A549 (cell line): ENCODE data around the gene MATK. TPM values are rescaled to one million over a fixed set of nuclear protein-coding genes. Genes with fewer than 3 reads are reported as not detected.

Experiments
- ATAC-seq, 2 experiments: fragments of 200-7000 bp in 1 of 2; fragments of >200 bp in 1 of 2; cut with Nextera tagmentation in 1 of 2; cut with Tn5 transposase in 1 of 2; 3 replicates each; pipeline versions ENCODE4 v1.8.0 to v1.9.1; 2018 to 2020; ENCODE audit warnings: mild to moderate bottlenecking in 1 of 2, moderate library complexity in 1 of 2
- CTCF ChIA-PET: fragments of 300-600 bp; sonication (Branson Sonifier 250); formaldehyde crosslinking; extraction: SDS; loops from one replicate; lab custom pipeline; 2021; ENCODE audit warnings: antibody characterized with exemption, inconsistent platforms; lab: Yijun Ruan, JAX
- POLR2A ChIA-PET: fragments of 350-600 bp; formaldehyde crosslinking; extraction: SDS; loops from one replicate; lab custom pipeline; 2021; ENCODE audit warnings: antibody characterized with exemption, inconsistent platforms; lab: Yijun Ruan, JAX
- DNase-seq, 2 experiments: peaks; one replicate each; pipeline versions ENCODE4 v3.0.0 to v3.0.0-alpha.2; 2011 to 2016; ENCODE audit warnings: low read depth in 1 of 2, low spot score in 1 of 2
- FAIRE-seq: peaks from 2 replicates; lab custom pipeline; 2011; peaks lifted over from hg19 to GRCh38; lab: Jason Lieb, UNC
- H3K27ac ChIP-seq, 2 experiments: fragments of >200 bp; sonication (Bioruptor Twin); formaldehyde crosslinking; 3 replicates each; pipeline ENCODE4 v1.5.1; 2016 to 2017
- H3K4me1 ChIP-seq: fragments of >200 bp; sonication (Bioruptor Twin); formaldehyde crosslinking; 3 replicates; pipeline ENCODE4 v1.6.1; 2016
- H3K4me2 ChIP-seq: fragments of >200 bp; sonication (Bioruptor Twin); formaldehyde crosslinking; 3 replicates; pipeline ENCODE4 v1.6.1; 2016
- H3K4me3 ChIP-seq: fragments of >200 bp; sonication (Bioruptor Twin); formaldehyde crosslinking; 3 replicates; pipeline ENCODE4 v1.5.1; 2016
- H3K9me3 ChIP-seq: fragments of >200 bp; sonication (Bioruptor Twin); formaldehyde crosslinking; 3 replicates; pipeline ENCODE4 v1.6.1; 2016
- ATOH8 ChIP-seq: fragments of 250-450 bp; sonication (Bioruptor Pico); IDR thresholded peaks from 2 replicates; pipeline ENCODE4 v1.5.0; 2020; ENCODE audit warnings: low read depth, mild to moderate bottlenecking, moderate library complexity
- BCL3 ChIP-seq: fragments of >200 bp; sonication (Bioruptor Twin); formaldehyde crosslinking; IDR thresholded peaks from 3 replicates; pipeline ENCODE4 v1.6.1; 2016
- CBX2 ChIP-seq: fragments of 200-600 bp; sonication (generic); IDR thresholded peaks from 2 replicates; pipeline ENCODE4 v1.6.1; 2016; ENCODE audit warnings: low read depth, mild to moderate bottlenecking, borderline replicate concordance
- CBX8 ChIP-seq: fragments of 200-600 bp; sonication (generic); IDR thresholded peaks from 2 replicates; pipeline ENCODE4 v1.6.1; 2016
- CHD2 ChIP-seq: fragments of 150-350 bp; IDR thresholded peaks from 2 replicates; pipeline ENCODE4 v1.6.1; 2014; ENCODE audit warnings: low read length; ENCODE audit not compliant: partially characterized antibody
- CHD4 ChIP-seq: fragments of 200-600 bp; sonication (generic); IDR thresholded peaks from 2 replicates; pipeline ENCODE4 v1.6.1; 2016; ENCODE audit warnings: antibody characterized with exemption, mild to moderate bottlenecking, borderline replicate concordance
- CTCF ChIP-seq: fragments of >200 bp; sonication (Bioruptor Twin); formaldehyde crosslinking; IDR thresholded peaks from 3 replicates; pipeline ENCODE4 v1.5.1; 2016
- E2F6 ChIP-seq: IDR thresholded peaks from 2 replicates; pipeline ENCODE4 v1.6.1; 2012; ENCODE audit warnings: low read depth, borderline replicate concordance
- EHMT2 ChIP-seq: fragments of 200-600 bp; sonication (generic); IDR thresholded peaks from 2 replicates; pipeline ENCODE4 v1.6.1; 2016; ENCODE audit warnings: antibody characterized with exemption, low read depth, mild to moderate bottlenecking, moderate library complexity
- ESRRA ChIP-seq: fragments of 150-350 bp; IDR thresholded peaks from 2 replicates; pipeline ENCODE4 v1.6.1; 2014; ENCODE audit warnings: mild to moderate bottlenecking, low read length, borderline replicate concordance
- FOSB ChIP-seq: fragments of 250-450 bp; sonication (Bioruptor Pico); IDR thresholded peaks from 2 replicates; pipeline ENCODE4 v1.5.0; 2020; ENCODE audit warnings: mild to moderate bottlenecking, moderate library complexity
- FOSL2 ChIP-seq, 2 experiments: fragments of 450-650 bp in 1 of 2; fragments of >200 bp in 1 of 2; sonication (Bioruptor Twin) in 1 of 2; formaldehyde crosslinking; IDR thresholded peaks; 2 replicates each; pipeline versions ENCODE4 v1.5.0 to v1.6.1; 2016 to 2020; ENCODE audit warnings: mild to moderate bottlenecking in 1 of 2, moderate library complexity in 1 of 2
- FOXS1 ChIP-seq: fragments of 250-450 bp; sonication (Bioruptor Pico); IDR thresholded peaks from 2 replicates; pipeline ENCODE4 v1.5.0; 2020; ENCODE audit warnings: mild to moderate bottlenecking, moderate library complexity
- HMGXB4 ChIP-seq: fragments of 250-450 bp; sonication (Bioruptor Pico); IDR thresholded peaks from 2 replicates; pipeline ENCODE4 v1.5.0; 2021; ENCODE audit warnings: mild to moderate bottlenecking, moderate library complexity, borderline replicate concordance
- HOXB13 ChIP-seq: fragments of 250-450 bp; sonication (Bioruptor Pico); IDR thresholded peaks from 2 replicates; pipeline ENCODE4 v1.5.0; 2020; ENCODE audit warnings: low read depth, mild to moderate bottlenecking, moderate library complexity
- HOXB5 ChIP-seq: fragments of 250-450 bp; sonication (Bioruptor Pico); IDR thresholded peaks from 2 replicates; pipeline ENCODE4 v1.5.0; 2020; ENCODE audit warnings: mild to moderate bottlenecking, moderate library complexity
- JUN ChIP-seq, 2 experiments: fragments of >200 bp; sonication (Bioruptor Twin); formaldehyde crosslinking; IDR thresholded peaks; 2 replicates in 1 of 2; 3 replicates in 1 of 2; pipeline ENCODE4 v1.6.1; 2016 to 2017
- NPAS2 ChIP-seq: fragments of 250-450 bp; sonication (Bioruptor Pico); IDR thresholded peaks from 2 replicates; pipeline ENCODE4 v1.8.0; 2022; ENCODE audit warnings: mild to moderate bottlenecking, moderate library complexity, borderline replicate concordance
- PHF8 ChIP-seq: fragments of 200-600 bp; sonication (generic); IDR thresholded peaks from 2 replicates; pipeline ENCODE4 v1.6.1; 2016; ENCODE audit warnings: low read depth, mild to moderate bottlenecking, antibody characterized with exemption, moderate library complexity, borderline replicate concordance
- RARB ChIP-seq: fragments of 250-450 bp; sonication (Bioruptor Pico); IDR thresholded peaks from 2 replicates; pipeline ENCODE4 v1.8.0; 2021; ENCODE audit warnings: mild to moderate bottlenecking, moderate library complexity
- RCOR1 ChIP-seq: fragments of 150-350 bp; IDR thresholded peaks from 2 replicates; pipeline ENCODE4 v1.6.1; 2014; ENCODE audit warnings: antibody characterized with exemption, low read length, low read depth
- REST ChIP-seq: fragments of 200-600 bp; sonication (generic); IDR thresholded peaks from 2 replicates; pipeline ENCODE4 v1.6.1; 2016; ENCODE audit warnings: antibody characterized with exemption, mild to moderate bottlenecking, moderate library complexity
- TFCP2L1 ChIP-seq: fragments of 250-450 bp; sonication (Bioruptor Pico); IDR thresholded peaks from 2 replicates; pipeline ENCODE4 v1.5.0; 2021; ENCODE audit warnings: mild to moderate bottlenecking
- TP53 ChIP-seq: fragments of 250-450 bp; sonication (Bioruptor Pico); IDR thresholded peaks from 2 replicates; pipeline ENCODE4 v1.5.0; 2021; ENCODE audit warnings: mild to moderate bottlenecking, moderate library complexity
- ZC3H11A ChIP-seq: fragments of 450-650 bp; IDR thresholded peaks from 2 replicates; pipeline ENCODE4 v1.6.1; 2014; ENCODE audit warnings: antibody characterized with exemption, mild to moderate bottlenecking
- ZNF302 ChIP-seq: fragments of 250-450 bp; sonication (Bioruptor Pico); IDR thresholded peaks from 2 replicates; pipeline ENCODE4 v1.9.0; 2021; ENCODE audit warnings: inconsistent platforms, mild to moderate bottlenecking, moderate library complexity
- WGBS: methylation state at CpG from one replicate; pipeline ENCODE4 v1.1.6; 2017; ENCODE audit errors: missing lambda C conversion rate; 5-methylcytosine and 5-hydroxymethylcytosine counted together
- polyA plus RNA-seq, 4 experiments: library from polyadenylated mRNA; depleted of rRNA in 3 of 4; stranded (reverse); fragments of >200 nt; fragmentation: RNase III in 1 of 4; extraction: RNeasy Plus Mini Kit Qiagen cat#74134 plus additional on column Dnase treatment in 1 of 4; gene quantifications; 2 replicates in 3 of 4; 3 replicates in 1 of 4; pipeline ENCODE4 v1.2.3, GENCODE V29; 2011 to 2017

Gene MATK
- polyA plus RNA-seq, 2 of the 4 experiments (the other 2 are of a cell fraction), result 0.12 to 0.45 TPM

GRCh38 chr19:3827306-3827705 is 41.1 kb upstream of the MATK start:
- TF ChIP-seq E2F6, result no peak
- no peak for TF ChIP-seq RCOR1
- no peak for TF ChIP-seq TFCP2L1 (CRISPR knock-in tag)
- no peak for TF ChIP-seq ATOH8 (CRISPR knock-in tag)
- no peak for TF ChIP-seq PHF8
- no peak for TF ChIP-seq REST
- no peak for TF ChIP-seq ZC3H11A
- no peak for TF ChIP-seq CHD2
- no peak for TF ChIP-seq ZNF302 (CRISPR knock-in tag)
- no peak for TF ChIP-seq FOSL2 (IDR thresholded peaks at IDR 0.05)
- no peak for TF ChIP-seq FOSL2 (CRISPR knock-in tag; IDR thresholded peaks at IDR 0.05)
- no peak for TF ChIP-seq CBX2
- no peak for TF ChIP-seq TP53 (CRISPR knock-in tag)
- no peak for TF ChIP-seq FOXS1 (CRISPR knock-in tag)
- no peak for TF ChIP-seq EHMT2
- no peak for TF ChIP-seq HOXB13 (CRISPR knock-in tag)
- TF ChIP-seq CBX8, result no peak
- TF ChIP-seq NPAS2 (CRISPR knock-in tag), result no peak
- TF ChIP-seq RARB (CRISPR knock-in tag), result no peak
- no peak for TF ChIP-seq CHD4
- H3K4me2 ChIP-seq, result no peak overlapping the region
- no peak overlapping the region for H3K4me3 ChIP-seq
- no peak overlapping the region for H3K27ac ChIP-seq
- 91% methylated on average over 19 of the region's 26 CpGs for WGBS
- FAIRE-seq, result no peak
- no peaks in the 10 kb centered on the region for H3K9me3 ChIP-seq
- ChIA-PET CTCF (interaction anchor here (1.3 to 1.5 kb wide), 2 partner anchors 374 to 380 kb away, joined by 3 read pairs; no protein-coding TSS in a partner anchor), POLR2A (no interaction called here)
- no peak for DNase-seq
- ATAC-seq, result no peak
- H3K4me1 ChIP-seq, result no peaks in the 10 kb centered on the region

GRCh38 chr19:3826163-3826562 is 40.0 kb upstream of the MATK start:
- FAIRE-seq (no peak), ATAC-seq (no peak), DNase-seq (no peak)
- ChIA-PET POLR2A (no interaction called here), CTCF (interaction anchor here (0.6 to 1.3 kb wide), 5 partner anchors 63 to 375 kb away, joined by 3 read pairs; partner anchors contain the start of gene MRPL54)
- WGBS, result 71% methylated on average over 12 of the region's 12 CpGs
- Histone ChIP-seq H3K27ac (no peak overlapping the region), H3K9me3 (no peaks in the 10 kb centered on the region), H3K4me3 (no peak overlapping the region), H3K4me2 (no peak overlapping the region), H3K4me1 (0 out of 3 replicates have a peak, but pooled peaks cover 4% of the 10 kb centered on the region)
- no peak for TF ChIP-seq TFCP2L1 (CRISPR knock-in tag)
- TF ChIP-seq CTCF, result no peak
- no peak for TF ChIP-seq CBX2
- no peak for TF ChIP-seq BCL3
- TF ChIP-seq FOSB (CRISPR knock-in tag), result no peak
- no peak for TF ChIP-seq JUN (IDR thresholded peaks at IDR 0.05)
- no peak for TF ChIP-seq HOXB5 (CRISPR knock-in tag)
- TF ChIP-seq ESRRA, result no peak
- no peak for TF ChIP-seq PHF8
- TF ChIP-seq ATOH8 (CRISPR knock-in tag), result no peak
- no peak for TF ChIP-seq HOXB13 (CRISPR knock-in tag)
- no peak for TF ChIP-seq HMGXB4 (CRISPR knock-in tag)
